Gastroesophageal sphincter (tissue), 3 donors: ENCODE measurements around the gene PHF2.

ENCODE experiments used
- EP300 ChIP-seq: sonication (generic); formaldehyde crosslinking; IDR thresholded peaks from one replicate; pipeline ENCODE4 v1.6.1; 2017; ENCODE audit warnings: antibody characterized with exemption, mild to moderate bottlenecking
- POLR2A ChIP-seq, 2 donors: fragments of 450-650 bp; IDR thresholded peaks; one replicate each; pipeline ENCODE4 v1.6.1; 2017; ENCODE audit warnings: antibody characterized with exemption in 2 of 2, mild to moderate bottlenecking in 2 of 2, moderate library complexity in 1 of 2
- POLR2AphosphoS5 ChIP-seq: sonication (generic); formaldehyde crosslinking; IDR thresholded peaks from one replicate; pipeline ENCODE4 v1.6.1; 2017; ENCODE audit warnings: antibody characterized with exemption
- TF ChIP-seq, protein P1 (sequence below), 4 experiments: fragments of 200-600 bp in 2 of 4; fragments of 450-650 bp in 2 of 4; sonication (generic) in 1 of 4; IDR thresholded peaks; one replicate each; pipeline ENCODE4 v1.5.1; 2017 to 2019; ENCODE audit warnings: antibody characterized with exemption in 4 of 4, mild to moderate bottlenecking in 2 of 4, moderate library complexity in 2 of 4

DNA sequence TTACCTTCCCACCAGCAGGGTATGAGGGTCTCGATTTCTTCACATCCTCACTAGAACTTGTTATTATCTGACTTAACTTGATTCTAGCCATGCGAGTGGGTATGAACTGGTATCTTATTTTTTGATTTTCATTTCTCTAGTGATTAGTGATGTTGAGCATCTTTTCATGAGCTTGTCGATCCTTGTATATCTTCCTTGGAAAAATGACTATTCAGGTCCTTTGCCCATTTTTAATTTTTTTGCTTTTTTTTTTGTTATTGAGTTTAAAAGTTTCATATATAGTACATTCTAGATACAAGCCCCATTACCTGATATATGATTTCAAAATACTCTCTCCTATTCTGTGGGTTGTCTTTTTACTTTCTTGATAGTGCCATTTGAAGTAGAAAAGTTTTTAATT is 61.5 kb downstream of the PHF2 start:
- TF ChIP-seq, protein P1, sequence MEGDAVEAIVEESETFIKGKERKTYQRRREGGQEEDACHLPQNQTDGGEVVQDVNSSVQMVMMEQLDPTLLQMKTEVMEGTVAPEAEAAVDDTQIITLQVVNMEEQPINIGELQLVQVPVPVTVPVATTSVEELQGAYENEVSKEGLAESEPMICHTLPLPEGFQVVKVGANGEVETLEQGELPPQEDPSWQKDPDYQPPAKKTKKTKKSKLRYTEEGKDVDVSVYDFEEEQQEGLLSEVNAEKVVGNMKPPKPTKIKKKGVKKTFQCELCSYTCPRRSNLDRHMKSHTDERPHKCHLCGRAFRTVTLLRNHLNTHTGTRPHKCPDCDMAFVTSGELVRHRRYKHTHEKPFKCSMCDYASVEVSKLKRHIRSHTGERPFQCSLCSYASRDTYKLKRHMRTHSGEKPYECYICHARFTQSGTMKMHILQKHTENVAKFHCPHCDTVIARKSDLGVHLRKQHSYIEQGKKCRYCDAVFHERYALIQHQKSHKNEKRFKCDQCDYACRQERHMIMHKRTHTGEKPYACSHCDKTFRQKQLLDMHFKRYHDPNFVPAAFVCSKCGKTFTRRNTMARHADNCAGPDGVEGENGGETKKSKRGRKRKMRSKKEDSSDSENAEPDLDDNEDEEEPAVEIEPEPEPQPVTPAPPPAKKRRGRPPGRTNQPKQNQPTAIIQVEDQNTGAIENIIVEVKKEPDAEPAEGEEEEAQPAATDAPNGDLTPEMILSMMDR (IDR thresholded peaks at IDR 0.05): no peak
- TF ChIP-seq POLR2AphosphoS5 (no peak), POLR2A (IDR thresholded peaks at IDR 0.05) (no peak), EP300 (no peak)
